ENCODE measurements around the gene PLEKHH1.
A peak's percentile ranks its signal among the peaks of the same experiment; 100 is the strongest.

Gene PLEKHH1

DNA sequence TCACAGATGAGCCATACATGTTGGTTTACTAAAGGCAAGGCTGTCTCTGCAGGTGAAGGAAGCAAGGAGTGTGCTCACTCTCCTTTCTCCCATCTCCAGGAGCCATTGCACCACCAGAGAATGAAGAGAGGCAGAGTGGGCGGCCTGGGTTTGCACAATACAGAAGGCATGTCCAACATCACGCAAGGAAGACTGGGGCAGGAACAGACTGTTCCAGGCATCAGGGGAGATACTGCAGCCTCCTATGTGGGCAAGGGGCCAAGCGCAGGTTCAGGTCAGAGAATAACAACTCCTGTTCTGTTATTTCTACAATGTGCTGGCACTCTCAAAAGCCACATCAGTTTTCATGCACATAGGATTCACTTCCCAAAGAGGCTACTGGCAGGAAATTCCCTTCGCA lies 42.9 kb upstream of the PLEKHH1 start:
- DNase-seq (ENCODE audit: low spot score), result no peak
- TF ChIP-seq, protein P1, sequence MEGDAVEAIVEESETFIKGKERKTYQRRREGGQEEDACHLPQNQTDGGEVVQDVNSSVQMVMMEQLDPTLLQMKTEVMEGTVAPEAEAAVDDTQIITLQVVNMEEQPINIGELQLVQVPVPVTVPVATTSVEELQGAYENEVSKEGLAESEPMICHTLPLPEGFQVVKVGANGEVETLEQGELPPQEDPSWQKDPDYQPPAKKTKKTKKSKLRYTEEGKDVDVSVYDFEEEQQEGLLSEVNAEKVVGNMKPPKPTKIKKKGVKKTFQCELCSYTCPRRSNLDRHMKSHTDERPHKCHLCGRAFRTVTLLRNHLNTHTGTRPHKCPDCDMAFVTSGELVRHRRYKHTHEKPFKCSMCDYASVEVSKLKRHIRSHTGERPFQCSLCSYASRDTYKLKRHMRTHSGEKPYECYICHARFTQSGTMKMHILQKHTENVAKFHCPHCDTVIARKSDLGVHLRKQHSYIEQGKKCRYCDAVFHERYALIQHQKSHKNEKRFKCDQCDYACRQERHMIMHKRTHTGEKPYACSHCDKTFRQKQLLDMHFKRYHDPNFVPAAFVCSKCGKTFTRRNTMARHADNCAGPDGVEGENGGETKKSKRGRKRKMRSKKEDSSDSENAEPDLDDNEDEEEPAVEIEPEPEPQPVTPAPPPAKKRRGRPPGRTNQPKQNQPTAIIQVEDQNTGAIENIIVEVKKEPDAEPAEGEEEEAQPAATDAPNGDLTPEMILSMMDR (IDR thresholded peaks at IDR 0.05; ENCODE audit: borderline replicate concordance, control extremely low read depth, extremely low read depth, insufficient read depth, missing control alignments), result no peak
- in situ Hi-C loops (cut with MboI; ENCODE audit: low sequenced_read_pairs, unreplicated experiment), result no loop called here

DNA sequence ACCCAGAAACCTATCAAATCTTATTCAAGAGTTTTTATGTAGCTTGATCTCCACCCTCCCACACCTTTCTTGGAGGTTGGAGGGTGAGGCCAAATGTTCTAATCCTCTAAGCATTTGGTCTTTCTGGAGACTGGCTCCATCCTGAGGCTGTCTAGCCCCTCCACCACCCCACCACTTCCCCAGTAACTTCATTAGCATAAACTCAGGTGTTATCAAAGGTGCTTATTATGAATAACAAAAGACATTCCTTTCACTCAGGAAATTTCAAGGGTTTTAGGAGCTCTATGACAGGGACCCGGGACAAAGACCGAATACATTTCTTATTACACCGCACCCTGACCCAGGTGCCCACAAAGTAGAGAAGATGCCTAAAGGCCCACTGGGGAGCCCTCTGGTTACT lies 41.8 kb upstream of the PLEKHH1 start:
- no peak for DNase-seq (ENCODE audit: low spot score)
- in situ Hi-C loops (cut with MboI; ENCODE audit: low sequenced_read_pairs, unreplicated experiment), result no loop called here
- TF ChIP-seq, protein P1 (IDR thresholded peaks at IDR 0.05; ENCODE audit: borderline replicate concordance, control extremely low read depth, extremely low read depth, insufficient read depth, missing control alignments), result no peak

DNA sequence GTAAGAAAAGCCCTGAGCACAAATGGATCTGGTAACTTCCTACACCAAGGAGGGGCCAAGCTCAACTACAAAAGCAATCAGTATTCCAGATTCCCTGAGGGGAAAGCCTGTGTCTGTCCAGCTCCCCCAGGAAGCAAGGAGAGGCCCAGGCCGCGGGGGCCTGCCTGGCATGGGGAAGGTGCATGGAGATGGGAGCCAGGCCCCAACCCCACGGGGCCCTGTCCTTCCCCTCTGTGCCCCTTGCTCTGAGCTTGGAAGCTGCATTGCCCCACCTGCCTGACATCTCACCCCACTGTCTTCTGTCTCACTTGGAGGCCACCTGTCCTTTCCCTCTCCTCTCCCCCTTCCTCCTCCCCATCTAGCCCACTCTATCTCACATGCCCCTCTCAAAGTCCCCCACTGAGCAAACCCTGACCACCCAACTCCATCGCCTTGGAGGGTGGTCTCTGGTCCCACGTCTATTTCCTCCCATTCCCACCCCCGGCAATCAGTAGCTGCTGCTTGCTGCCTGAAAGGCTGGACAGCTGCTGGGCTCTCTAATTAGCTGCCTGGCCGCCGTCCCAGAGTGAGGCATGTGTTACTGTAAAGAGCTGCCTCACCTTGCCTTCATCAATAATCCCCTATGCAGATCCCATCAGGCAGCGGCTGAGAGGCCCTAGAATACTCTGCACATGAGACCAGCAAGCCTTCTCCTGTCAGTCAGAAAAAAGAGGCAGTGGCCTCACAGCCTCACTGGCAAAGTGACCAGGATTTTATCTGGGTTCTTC lies 41.2 kb upstream of the PLEKHH1 start:
- TF ChIP-seq, protein P1 (IDR thresholded peaks at IDR 0.05; ENCODE audit: borderline replicate concordance, control extremely low read depth, extremely low read depth, insufficient read depth, missing control alignments), result no peak
- in situ Hi-C loops (cut with MboI; ENCODE audit: low sequenced_read_pairs, unreplicated experiment), result no loop called here
- DNase-seq (ENCODE audit: low spot score), result no peak

DNA sequence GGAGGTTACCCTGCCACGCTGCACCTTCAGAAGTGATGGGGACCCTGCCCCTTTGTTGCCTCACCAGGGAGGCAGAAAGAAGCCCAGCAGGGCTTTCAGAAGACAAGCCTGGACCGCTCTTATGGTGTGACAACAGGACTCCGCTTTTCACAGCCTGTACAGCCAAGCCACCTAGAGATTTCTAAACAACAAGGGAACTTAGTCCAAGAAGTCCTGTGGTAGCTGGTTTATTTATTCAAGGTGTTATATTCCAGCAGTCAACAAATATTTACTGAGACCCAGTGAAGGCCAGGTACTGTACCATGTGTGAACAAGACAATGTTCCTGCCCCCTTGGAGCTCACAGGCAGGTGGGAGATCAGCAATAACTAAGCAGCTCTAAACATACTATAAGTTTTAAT lies 40.6 kb upstream of the PLEKHH1 start:
- DNase-seq (ENCODE audit: low spot score), result no peak
- in situ Hi-C loops (cut with MboI; ENCODE audit: low sequenced_read_pairs, unreplicated experiment), result no loop called here
- TF ChIP-seq, protein P1 (IDR thresholded peaks at IDR 0.05; ENCODE audit: borderline replicate concordance, control extremely low read depth, extremely low read depth, insufficient read depth, missing control alignments), result no peak

DNA sequence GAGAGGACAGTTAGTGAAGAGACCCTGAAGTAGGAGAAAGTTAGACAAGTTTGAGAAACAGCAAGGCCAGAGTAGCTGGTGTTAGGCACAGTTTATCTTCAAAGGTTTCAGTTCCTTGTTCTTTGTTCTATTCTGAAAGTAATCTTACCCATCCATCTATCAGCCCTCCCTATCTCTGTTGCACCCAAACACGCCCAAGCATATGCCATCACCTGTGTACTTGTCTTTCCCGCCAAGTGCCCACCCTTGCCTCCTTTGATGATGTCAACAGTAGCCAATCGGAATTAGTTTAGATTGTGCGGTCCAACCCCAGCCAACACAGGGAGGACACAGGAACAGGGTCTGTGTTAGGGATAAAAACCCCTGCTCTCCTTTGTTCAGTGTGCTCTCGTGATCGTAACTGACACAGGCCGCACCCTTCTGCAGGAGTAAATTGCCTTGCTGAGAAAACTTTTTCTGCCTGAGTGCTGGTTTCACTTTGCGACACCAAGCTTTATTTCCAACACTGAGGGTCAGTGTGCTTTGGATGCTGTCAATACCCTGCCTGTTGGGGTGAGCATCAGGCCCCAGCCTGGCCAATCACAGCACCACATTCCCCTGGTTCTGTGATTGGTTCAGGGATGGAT lies 39.9 kb upstream of the PLEKHH1 start:
- TF ChIP-seq, protein P1 (IDR thresholded peaks at IDR 0.05; ENCODE audit: borderline replicate concordance, control extremely low read depth, extremely low read depth, insufficient read depth, missing control alignments), result no peak
- DNase-seq (ENCODE audit: low spot score), result peak; percentile 60
- in situ Hi-C loops (cut with MboI; ENCODE audit: low sequenced_read_pairs, unreplicated experiment), result no loop called here

DNA sequence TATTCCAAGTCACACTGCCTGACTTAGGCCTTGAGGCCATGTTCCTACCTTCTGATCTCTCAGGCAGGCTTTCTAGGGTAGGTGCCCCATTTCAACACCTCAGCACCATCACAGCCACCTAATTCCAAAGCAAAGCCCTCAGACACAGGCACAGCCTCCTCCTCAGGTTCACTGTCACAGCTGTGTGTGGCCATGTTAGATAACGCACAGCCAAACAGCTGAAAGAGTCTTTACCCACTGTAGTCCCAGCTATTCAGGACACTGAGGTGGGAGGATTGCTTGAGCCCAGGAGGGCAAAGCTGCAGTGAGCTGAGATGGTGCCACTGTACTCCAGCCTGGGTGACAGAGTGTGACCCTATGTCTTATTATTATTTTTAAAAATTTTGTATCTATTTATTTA lies 37.3 kb upstream of the PLEKHH1 start:
- in situ Hi-C loops (cut with MboI; ENCODE audit: low sequenced_read_pairs, unreplicated experiment), result no loop called here
- no peak for DNase-seq (ENCODE audit: low spot score)
- TF ChIP-seq, protein P1 (IDR thresholded peaks at IDR 0.05; ENCODE audit: borderline replicate concordance, control extremely low read depth, extremely low read depth, insufficient read depth, missing control alignments), result no peak

Measured in GM13976 (cell line).